ENCODE results near the gene ZNF524.

Gene ZNF524

GRCh38 chr19:55621673-55622231 is 21.7 kb downstream of the ZNF524 start:
- Histone ChIP-seq H4K91ac (ENCODE audit: low read depth, low read length, poor library complexity) (no peak overlapping the region), H3K27ac (replicated peaks; ENCODE audit: low read length) (no peak overlapping the region), H2BK12ac (ENCODE audit: low read length) (no peak overlapping the region), H3K4me3 (ENCODE audit: low read length in 2 of 2) (peak overlapping the region in 1 of 2 donors; percentile 48), H3K36me3 (replicated peaks in 1 of 2; ENCODE audit: control insufficient read depth in 2 of 2, insufficient read depth in 2 of 2, low read length in 2 of 2) (peaks cover 20 to 42% of the 10 kb centered on the region in 2 donors), H3K9me3 (replicated peaks in 1 of 2; ENCODE audit: control insufficient read depth in 2 of 2, insufficient read depth in 1 of 2, low read depth in 1 of 2, low read length in 2 of 2) (no peaks in the 10 kb centered on the region), H3K27me3 (ENCODE audit: control insufficient read depth in 3 of 3, insufficient read depth in 3 of 3, low read depth in 1 of 3, low read length in 3 of 3) (no peaks in the 10 kb centered on the region), H3K4me1 (ENCODE audit: control insufficient read depth in 2 of 2, insufficient read depth in 1 of 2, low read depth in 1 of 2, low read length in 2 of 2) (peaks cover 0 to 6% of the 10 kb centered on the region in 2 donors), H2BK15ac (ENCODE audit: low read length) (no peak overlapping the region), H2AK5ac (ENCODE audit: low read depth, low read length) (no peak overlapping the region), H2BK120ac (ENCODE audit: low read depth, low read length) (no peak overlapping the region), H4K8ac (ENCODE audit: low read depth, low read length) (no peak overlapping the region), H3K4ac (ENCODE audit: low read length) (no peak overlapping the region), H3K18ac (ENCODE audit: low read length) (no peak overlapping the region), H3K23ac (ENCODE audit: low read depth, low read length, poor library complexity) (no peak overlapping the region), H3K4me2 (ENCODE audit: insufficient read depth, low read length, poor library complexity, severe bottlenecking) (no peak overlapping the region), H2AFZ (ENCODE audit: low read length) (no peak overlapping the region), H3K79me1 (ENCODE audit: low read depth, low read length) (no peaks in the 10 kb centered on the region), H2BK5ac (ENCODE audit: low read length) (no peak overlapping the region), H3K14ac (ENCODE audit: low read length) (no peak overlapping the region), H3K9ac (ENCODE audit: low read depth, low read length, poor library complexity) (no peak overlapping the region)
- no CpG with 5 or more reads among the region's 55 CpGs for WGBS, 2 donors (ENCODE audit: extremely low coverage in 2 of 2, insufficient read length in 2 of 2, insufficient replicate concordance in 1 of 2)
- no peak for DNase-seq (ENCODE audit: low spot score)

- WGBS, 2 donors (ENCODE audit: extremely low coverage in 2 of 2, insufficient read length in 2 of 2, insufficient replicate concordance in 1 of 2), result no CpG with 5 or more reads among the region's 40 CpGs
- H3K14ac ChIP-seq (ENCODE audit: low read length), result no peak overlapping the region
- no peaks in the 10 kb centered on the region for H3K9me3 ChIP-seq (replicated peaks in 1 of 2; ENCODE audit: control insufficient read depth in 2 of 2, insufficient read depth in 1 of 2, low read depth in 1 of 2, low read length in 2 of 2)
- no peak overlapping the region for H2AFZ ChIP-seq (ENCODE audit: low read length)
- no peak overlapping the region for H3K18ac ChIP-seq (ENCODE audit: low read length)
- no peaks in the 10 kb centered on the region for H3K79me1 ChIP-seq (ENCODE audit: low read depth, low read length)
- no peak overlapping the region for H3K4ac ChIP-seq (ENCODE audit: low read length)
- no peak overlapping the region for H3K9ac ChIP-seq (ENCODE audit: low read depth, low read length, poor library complexity)
- H3K4me1 ChIP-seq (ENCODE audit: control insufficient read depth in 2 of 2, insufficient read depth in 1 of 2, low read depth in 1 of 2, low read length in 2 of 2), result peaks cover 0 to 6% of the 10 kb centered on the region in 2 donors
- no peak overlapping the region for H2BK120ac ChIP-seq (ENCODE audit: low read depth, low read length)
- no peak overlapping the region for H3K27ac ChIP-seq (replicated peaks; ENCODE audit: low read length)
- H3K27me3 ChIP-seq (ENCODE audit: control insufficient read depth in 3 of 3, insufficient read depth in 3 of 3, low read depth in 1 of 3, low read length in 3 of 3), result no peaks in the 10 kb centered on the region
- H2BK12ac ChIP-seq (ENCODE audit: low read length), result no peak overlapping the region
- H3K23ac ChIP-seq (ENCODE audit: low read depth, low read length, poor library complexity), result no peak overlapping the region
- H3K4me2 ChIP-seq (ENCODE audit: insufficient read depth, low read length, poor library complexity, severe bottlenecking), result no peak overlapping the region
- H2AK5ac ChIP-seq (ENCODE audit: low read depth, low read length), result no peak overlapping the region
- H3K36me3 ChIP-seq (replicated peaks in 1 of 2; ENCODE audit: control insufficient read depth in 2 of 2, insufficient read depth in 2 of 2, low read length in 2 of 2), result peaks cover 16 to 36% of the 10 kb centered on the region in 2 donors
- no peak for DNase-seq (ENCODE audit: low spot score)
- no peak overlapping the region for H4K8ac ChIP-seq (ENCODE audit: low read depth, low read length)
- no peak overlapping the region for H2BK15ac ChIP-seq (ENCODE audit: low read length)
- no peak overlapping the region for H2BK5ac ChIP-seq (ENCODE audit: low read length)
- no peak overlapping the region for H3K4me3 ChIP-seq (ENCODE audit: low read length in 2 of 2)
- no peak overlapping the region for H4K91ac ChIP-seq (ENCODE audit: low read depth, low read length, poor library complexity)
Measured at GRCh38 chr19:55622242-55622969, 22.3 kb downstream of the ZNF524 start.

GRCh38 chr19:55623130-55623529 is 23.0 kb downstream of the ZNF524 start:
- Histone ChIP-seq H3K27me3 (ENCODE audit: control insufficient read depth in 3 of 3, insufficient read depth in 3 of 3, low read depth in 1 of 3, low read length in 3 of 3) (no peaks in the 10 kb centered on the region), H3K4ac (ENCODE audit: low read length) (no peak overlapping the region), H3K4me1 (ENCODE audit: control insufficient read depth in 2 of 2, insufficient read depth in 1 of 2, low read depth in 1 of 2, low read length in 2 of 2) (peaks cover 0 to 6% of the 10 kb centered on the region in 2 donors), H3K4me3 (ENCODE audit: low read length in 2 of 2) (no peak overlapping the region), H2BK120ac (ENCODE audit: low read depth, low read length) (no peak overlapping the region), H3K14ac (ENCODE audit: low read length) (no peak overlapping the region), H2BK12ac (ENCODE audit: low read length) (no peak overlapping the region), H3K18ac (ENCODE audit: low read length) (no peak overlapping the region), H4K91ac (ENCODE audit: low read depth, low read length, poor library complexity) (no peak overlapping the region), H3K9me3 (replicated peaks in 1 of 2; ENCODE audit: control insufficient read depth in 2 of 2, insufficient read depth in 1 of 2, low read depth in 1 of 2, low read length in 2 of 2) (no peaks in the 10 kb centered on the region), H2AFZ (ENCODE audit: low read length) (no peak overlapping the region), H3K27ac (replicated peaks; ENCODE audit: low read length) (no peak overlapping the region), H3K9ac (ENCODE audit: low read depth, low read length, poor library complexity) (no peak overlapping the region), H3K4me2 (ENCODE audit: insufficient read depth, low read length, poor library complexity, severe bottlenecking) (no peak overlapping the region), H3K36me3 (replicated peaks in 1 of 2; ENCODE audit: control insufficient read depth in 2 of 2, insufficient read depth in 2 of 2, low read length in 2 of 2) (peaks cover 13 to 30% of the 10 kb centered on the region in 2 donors), H3K79me1 (ENCODE audit: low read depth, low read length) (no peaks in the 10 kb centered on the region), H2BK15ac (ENCODE audit: low read length) (no peak overlapping the region), H3K23ac (ENCODE audit: low read depth, low read length, poor library complexity) (no peak overlapping the region), H4K8ac (ENCODE audit: low read depth, low read length) (no peak overlapping the region), H2BK5ac (ENCODE audit: low read length) (no peak overlapping the region), H2AK5ac (ENCODE audit: low read depth, low read length) (no peak overlapping the region)
- DNase-seq (ENCODE audit: low spot score), result no peak
- no CpG with 5 or more reads among the region's 7 CpGs for WGBS, 2 donors (ENCODE audit: extremely low coverage in 2 of 2, insufficient read length in 2 of 2, insufficient replicate concordance in 1 of 2)

- peaks cover 0 to 6% of the 10 kb centered on the region in 2 donors for H3K4me1 ChIP-seq (ENCODE audit: control insufficient read depth in 2 of 2, insufficient read depth in 1 of 2, low read depth in 1 of 2, low read length in 2 of 2)
- H4K8ac ChIP-seq (ENCODE audit: low read depth, low read length), result no peak overlapping the region
- H3K14ac ChIP-seq (ENCODE audit: low read length), result no peak overlapping the region
- peak overlapping the region; percentile 65 to 79 for H3K4me3 ChIP-seq (ENCODE audit: low read length in 2 of 2)
- no peak overlapping the region for H2BK15ac ChIP-seq (ENCODE audit: low read length)
- H2AK5ac ChIP-seq (ENCODE audit: low read depth, low read length), result no peak overlapping the region
- H2BK120ac ChIP-seq (ENCODE audit: low read depth, low read length), result no peak overlapping the region
- no peak overlapping the region for H3K27ac ChIP-seq (replicated peaks; ENCODE audit: low read length)
- no peak overlapping the region for H2BK5ac ChIP-seq (ENCODE audit: low read length)
- H4K91ac ChIP-seq (ENCODE audit: low read depth, low read length, poor library complexity), result no peak overlapping the region
- peak overlapping the region; percentile 26 for H3K4me2 ChIP-seq (ENCODE audit: insufficient read depth, low read length, poor library complexity, severe bottlenecking)
- no peak overlapping the region for H3K23ac ChIP-seq (ENCODE audit: low read depth, low read length, poor library complexity)
- no CpG with 5 or more reads among the region's 7 CpGs for WGBS, 2 donors (ENCODE audit: extremely low coverage in 2 of 2, insufficient read length in 2 of 2, insufficient replicate concordance in 1 of 2)
- no peak for DNase-seq (ENCODE audit: low spot score)
- no peak overlapping the region for H2BK12ac ChIP-seq (ENCODE audit: low read length)
- H3K27me3 ChIP-seq (ENCODE audit: control insufficient read depth in 3 of 3, insufficient read depth in 3 of 3, low read depth in 1 of 3, low read length in 3 of 3), result no peaks in the 10 kb centered on the region
- H3K9ac ChIP-seq (ENCODE audit: low read depth, low read length, poor library complexity), result no peak overlapping the region
- H3K79me1 ChIP-seq (ENCODE audit: low read depth, low read length), result no peaks in the 10 kb centered on the region
- peaks cover 13 to 26% of the 10 kb centered on the region in 2 donors for H3K36me3 ChIP-seq (replicated peaks in 1 of 2; ENCODE audit: control insufficient read depth in 2 of 2, insufficient read depth in 2 of 2, low read length in 2 of 2)
- H3K4ac ChIP-seq (ENCODE audit: low read length), result no peak overlapping the region
- no peak overlapping the region for H3K18ac ChIP-seq (ENCODE audit: low read length)
- H3K9me3 ChIP-seq (replicated peaks in 1 of 2; ENCODE audit: control insufficient read depth in 2 of 2, insufficient read depth in 1 of 2, low read depth in 1 of 2, low read length in 2 of 2), result no peaks in the 10 kb centered on the region
- H2AFZ ChIP-seq (ENCODE audit: low read length), result no peak overlapping the region
Measured at GRCh38 chr19:55623561-55623960, 23.5 kb downstream of the ZNF524 start.
